Measurements from ENCODE around the gene SMU1. TPM values are rescaled to one million over a fixed set of nuclear protein-coding genes. Genes with fewer than 3 reads are reported as not detected.
A peak's percentile ranks its signal among the peaks of the same experiment; 100 is the strongest.

Gene SMU1
- total RNA-seq, 1 donor from 2014 or later: 24.3 TPM

DNA sequence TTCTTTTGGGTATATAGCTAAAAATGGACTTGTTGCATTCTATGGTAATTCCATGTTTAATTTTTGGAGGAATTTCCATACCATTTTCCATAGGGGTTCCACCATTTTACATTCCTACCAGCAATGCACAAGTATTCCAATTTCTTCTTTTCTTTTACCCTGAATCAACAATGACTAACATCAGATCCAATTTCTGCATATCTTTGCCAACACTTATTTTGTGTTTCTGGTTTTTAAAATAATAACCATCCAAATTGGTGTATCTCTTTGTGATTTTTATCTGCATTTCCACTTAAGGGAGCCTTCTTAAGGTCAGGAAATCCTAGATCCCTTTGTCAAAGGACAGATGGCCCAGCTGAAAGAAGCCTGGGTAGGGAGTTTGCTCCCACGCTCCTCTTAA lies 29.5 kb upstream of the SMU1 start:
- Mint-ChIP-seq H3K36me3 (no peaks in the 10 kb centered on the region), H3K4me1 (peaks cover 38% of the 10 kb centered on the region), H3K27ac (peak overlapping the region; percentile 30), H3K4me3 (no peak overlapping the region), H3K9me3 (no peaks in the 10 kb centered on the region), H3K27me3 (ENCODE audit: low read depth) (no peaks in the 10 kb centered on the region)
- TF ChIP-seq CTCF (IDR thresholded peaks at IDR 0.05; ENCODE audit: unreplicated experiment): no peak
- DNase-seq (ENCODE audit: low spot score in 2 of 2, unreplicated experiment in 2 of 2): no peak

- H3K9me3 Mint-ChIP-seq: no peaks in the 10 kb centered on the region
- H3K4me3 Mint-ChIP-seq: no peak overlapping the region
- TF ChIP-seq CTCF (IDR thresholded peaks at IDR 0.05; ENCODE audit: unreplicated experiment): no peak
- no peaks in the 10 kb centered on the region for H3K27me3 Mint-ChIP-seq (ENCODE audit: low read depth)
- no peak for DNase-seq (ENCODE audit: low spot score in 2 of 2, unreplicated experiment in 2 of 2)
- H3K4me1 Mint-ChIP-seq: peaks cover 38% of the 10 kb centered on the region
- H3K36me3 Mint-ChIP-seq: no peaks in the 10 kb centered on the region
- H3K27ac Mint-ChIP-seq: no peak overlapping the region
These were observed 29.0 kb upstream of the SMU1 start for GRCh38 chr9:33105504-33105903.

- Mint-ChIP-seq H3K27ac (peak overlapping the region; percentile 66), H3K4me1 (peaks cover 38% of the 10 kb centered on the region), H3K4me3 (no peak overlapping the region), H3K9me3 (no peaks in the 10 kb centered on the region), H3K27me3 (ENCODE audit: low read depth) (no peaks in the 10 kb centered on the region), H3K36me3 (no peaks in the 10 kb centered on the region)
- DNase-seq (ENCODE audit: low spot score in 2 of 2, unreplicated experiment in 2 of 2): no peak
- TF ChIP-seq CTCF (IDR thresholded peaks at IDR 0.05; ENCODE audit: unreplicated experiment): no peak
These were observed 27.9 kb upstream of the SMU1 start for GRCh38 chr9:33104401-33104800.

GRCh38 chr9:33103501-33104281 lies 27.2 kb upstream of the SMU1 start:
- peak overlapping the region; percentile 66 for H3K27ac Mint-ChIP-seq
- no peak overlapping the region for H3K4me3 Mint-ChIP-seq
- DNase-seq (ENCODE audit: low spot score in 2 of 2, unreplicated experiment in 2 of 2): no peak
- H3K4me1 Mint-ChIP-seq: peaks cover 38% of the 10 kb centered on the region
- TF ChIP-seq CTCF (IDR thresholded peaks at IDR 0.05; ENCODE audit: unreplicated experiment): no peak
- no peaks in the 10 kb centered on the region for H3K9me3 Mint-ChIP-seq
- H3K36me3 Mint-ChIP-seq: no peaks in the 10 kb centered on the region
- H3K27me3 Mint-ChIP-seq (ENCODE audit: low read depth): no peaks in the 10 kb centered on the region

GRCh38 chr9:33102551-33103210 lies 26.2 kb upstream of the SMU1 start:
- Mint-ChIP-seq H3K9me3 (no peaks in the 10 kb centered on the region), H3K4me3 (no peak overlapping the region), H3K36me3 (no peaks in the 10 kb centered on the region), H3K4me1 (peaks cover 35% of the 10 kb centered on the region), H3K27me3 (ENCODE audit: low read depth) (no peaks in the 10 kb centered on the region), H3K27ac (peak overlapping the region; percentile 66)
- no peak for DNase-seq (ENCODE audit: low spot score in 2 of 2, unreplicated experiment in 2 of 2)
- no peak for TF ChIP-seq CTCF (IDR thresholded peaks at IDR 0.05; ENCODE audit: unreplicated experiment)

Data from mesothelial cell of epicardium (in vitro differentiated cells).